ENCODE measurements around the gene XPC. TPM values are rescaled to one million over a fixed set of nuclear protein-coding genes. Genes with fewer than 3 reads are reported as not detected.

Gene XPC
- total RNA-seq, 1 donor from 2014 or later: 33.3 TPM

- no peak for DNase-seq (ENCODE audit: low spot score)
Measured at GRCh38 chr3:14170531-14171159, 7.8 kb downstream of the XPC start.

- DNase-seq (ENCODE audit: low spot score): no peak
Measured at GRCh38 chr3:14169871-14170270, 8.5 kb downstream of the XPC start.

DNA sequence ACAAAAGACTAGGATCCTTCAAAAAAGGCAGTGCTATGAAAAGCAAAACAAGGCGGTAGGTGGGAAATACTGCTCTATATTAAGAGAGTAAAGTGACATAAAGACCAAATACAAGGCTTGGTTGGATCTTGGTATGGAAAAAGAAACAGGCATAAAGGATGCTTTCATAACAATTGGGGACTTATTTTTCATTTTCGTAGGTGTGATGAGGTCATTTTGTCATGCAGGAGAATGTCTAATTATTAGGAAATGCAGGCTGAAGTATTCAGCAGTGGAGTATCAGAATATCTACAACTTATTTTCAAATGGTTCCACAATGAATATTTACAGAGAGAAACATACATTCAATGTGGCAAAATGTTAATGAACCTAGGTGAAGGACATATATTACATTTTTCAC is 9.0 kb downstream of the XPC start:
- DNase-seq (ENCODE audit: low spot score): no peak

DNA sequence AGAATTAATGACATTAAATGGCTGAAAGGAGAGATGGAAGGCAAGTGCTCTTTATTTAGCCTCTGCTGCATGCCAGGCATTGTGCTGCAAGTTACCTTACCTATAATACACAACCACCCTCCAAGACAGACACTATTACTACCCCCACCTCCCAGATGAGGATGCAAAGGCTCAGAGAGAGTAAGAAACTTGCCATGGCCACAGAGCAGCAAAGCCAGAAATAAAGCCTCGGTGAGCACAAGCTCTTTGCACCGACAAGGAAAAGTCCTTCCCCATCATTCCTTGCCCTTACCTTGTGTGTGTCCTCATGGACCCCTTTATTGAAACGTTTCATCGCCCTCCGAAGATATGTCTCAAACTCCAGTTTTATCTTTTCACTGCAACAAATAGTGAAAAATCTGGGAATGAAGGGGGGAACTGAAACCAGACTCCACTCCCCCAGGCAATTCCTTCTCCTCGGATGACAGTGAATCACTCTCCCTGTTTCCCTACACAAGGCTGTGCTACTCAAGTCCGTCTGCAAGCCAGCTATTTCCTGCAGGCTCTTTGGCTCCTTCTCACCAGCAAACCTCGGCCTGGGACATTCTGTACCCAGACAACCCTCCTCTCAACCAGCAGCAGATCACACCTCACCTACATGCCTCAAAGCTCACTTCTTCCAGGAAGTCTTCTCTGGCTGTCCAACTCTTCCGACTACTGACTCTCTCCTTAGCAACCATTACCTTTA is 11.4 kb downstream of the XPC start:
- no peak for DNase-seq (ENCODE audit: low spot score)

GRCh38 chr3:14162178-14162577 is 16.2 kb downstream of the XPC start:
- DNase-seq (ENCODE audit: low spot score): no peak

GRCh38 chr3:14161282-14161681 is 17.1 kb downstream of the XPC start:
- no peak for DNase-seq (ENCODE audit: low spot score)

GRCh38 chr3:14159426-14159825 is 19.0 kb downstream of the XPC start:
- DNase-seq (ENCODE audit: low spot score): no peak

DNA sequence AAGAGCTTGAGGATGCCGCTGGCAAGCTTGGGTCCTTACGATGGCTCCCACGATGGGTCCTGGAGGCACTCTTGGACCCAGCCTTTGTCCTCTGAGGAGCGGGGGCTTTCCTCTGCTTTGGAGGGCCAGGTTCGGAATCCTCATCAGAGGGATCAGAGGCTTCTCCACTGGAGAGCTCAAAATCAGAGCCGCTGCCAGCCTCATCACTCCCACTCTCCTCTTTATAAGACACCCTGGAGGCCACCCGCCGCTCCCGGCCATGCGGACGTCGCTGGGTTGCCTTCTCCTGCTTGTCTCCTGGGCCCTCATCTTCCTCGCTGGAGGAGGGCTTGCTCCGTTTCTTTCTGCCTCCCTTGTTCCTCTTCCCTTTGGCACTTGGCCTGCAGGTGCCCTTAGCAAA is 20.0 kb downstream of the XPC start:
- no peak for DNase-seq (ENCODE audit: low spot score)

- no peak for DNase-seq (ENCODE audit: low spot score)
Measured at GRCh38 chr3:14157951-14158350, 20.4 kb downstream of the XPC start.

DNA sequence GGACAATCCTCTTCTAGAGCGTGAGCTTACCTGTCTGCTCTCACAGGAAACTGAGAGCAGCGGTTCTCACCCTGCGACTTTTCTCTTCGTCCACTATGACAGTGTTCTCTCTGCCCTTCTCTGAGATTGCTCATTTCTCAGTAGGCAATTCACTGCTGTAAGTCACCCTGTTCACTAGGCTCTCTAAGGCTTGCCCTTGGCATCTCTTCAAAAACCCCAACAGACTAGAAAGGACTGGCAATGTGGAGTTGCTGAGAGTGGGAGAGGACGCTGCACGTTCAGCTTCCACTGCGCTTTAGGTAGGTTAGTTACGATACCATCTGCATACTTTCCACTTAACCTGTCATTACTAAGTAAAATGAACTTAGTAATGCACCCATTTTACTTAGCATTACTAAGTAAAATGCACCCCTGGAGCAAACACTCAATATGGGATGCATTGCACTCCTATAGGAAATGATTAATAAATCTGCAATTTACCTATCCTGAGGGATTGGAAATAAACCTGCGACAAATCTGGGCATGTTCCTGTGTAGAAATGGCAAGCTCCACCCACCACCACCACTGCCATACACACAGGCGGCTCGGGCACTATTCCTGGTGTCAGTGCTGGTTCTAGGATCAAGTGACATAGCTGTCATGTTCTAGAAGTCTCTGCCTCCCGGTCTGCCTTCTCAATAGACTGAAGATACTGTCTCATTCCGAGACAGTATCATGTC is 21.4 kb downstream of the XPC start:
- no peak for DNase-seq (ENCODE audit: low spot score)

- DNase-seq (ENCODE audit: low spot score): no peak
Measured at GRCh38 chr3:14156201-14156600, 22.2 kb downstream of the XPC start.

DNA sequence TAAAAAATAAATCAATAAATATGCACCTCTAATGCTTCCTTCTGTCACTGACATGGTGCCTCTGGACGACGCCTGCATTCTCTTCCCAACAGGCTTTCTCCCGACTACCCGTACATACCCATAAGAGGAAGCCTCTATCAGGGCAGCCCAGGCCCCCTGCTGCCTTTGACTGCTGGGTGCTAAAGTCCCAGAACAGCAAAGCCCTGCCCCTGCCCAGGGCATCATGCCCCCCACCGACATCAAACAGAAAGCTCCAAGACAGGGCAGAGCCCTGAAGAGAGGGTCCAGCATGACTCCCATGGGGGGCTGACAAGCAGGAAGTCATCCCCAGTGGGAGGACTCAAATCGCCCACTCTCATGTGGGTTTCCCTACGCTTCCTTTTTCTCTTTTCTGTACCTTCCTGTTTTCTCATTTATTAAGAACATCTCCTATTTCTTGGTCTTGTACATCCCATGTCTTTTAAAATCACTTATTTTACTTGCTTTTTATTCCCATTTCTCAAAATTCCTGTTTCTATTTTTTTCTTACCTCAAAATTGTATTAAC is 23.4 kb downstream of the XPC start:
- DNase-seq (ENCODE audit: low spot score): no peak

- DNase-seq (ENCODE audit: low spot score): no peak
Measured at GRCh38 chr3:14154276-14154675, 24.1 kb downstream of the XPC start.

- no peak for DNase-seq (ENCODE audit: low spot score)
Measured at GRCh38 chr3:14153663-14154062, 24.7 kb downstream of the XPC start.

GRCh38 chr3:14152963-14153355 is 25.4 kb downstream of the XPC start:
- no peak for DNase-seq (ENCODE audit: low spot score)

DNA sequence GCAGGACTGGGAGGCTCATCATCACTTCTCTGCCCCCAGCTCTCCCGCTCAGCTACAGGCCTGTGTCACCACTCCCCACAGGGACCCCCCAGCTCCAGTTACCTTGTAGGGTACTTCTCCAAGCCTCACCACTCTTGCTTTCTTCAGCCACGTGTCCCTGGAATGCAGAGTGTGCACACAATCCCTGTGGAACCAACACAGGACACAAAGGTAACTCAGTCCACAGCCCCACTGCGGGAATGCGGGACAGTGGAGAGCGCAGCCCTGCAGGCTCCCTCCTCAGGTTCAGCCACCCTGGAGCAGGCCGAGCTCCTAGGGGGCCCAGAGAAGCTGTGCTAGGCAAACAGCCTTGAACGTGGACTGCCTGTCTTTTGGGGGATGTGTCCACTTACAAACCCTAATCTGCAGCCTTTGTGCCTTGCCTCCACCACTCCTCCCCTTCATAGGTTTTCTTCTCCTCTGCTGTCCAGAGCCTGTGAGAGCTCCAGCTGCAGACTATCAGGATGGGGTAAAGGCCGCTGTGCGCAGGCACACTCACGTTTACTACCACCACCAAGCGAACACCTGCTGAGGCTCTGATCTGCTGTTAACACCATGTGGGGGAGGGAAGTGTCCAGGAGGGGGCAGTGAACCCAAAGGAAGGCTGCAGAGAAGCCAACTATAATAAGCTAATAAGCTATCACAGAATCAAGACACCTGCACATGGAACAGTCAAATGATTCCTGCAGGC is 26.0 kb downstream of the XPC start:
- DNase-seq (ENCODE audit: low spot score): no peak

- no peak for DNase-seq (ENCODE audit: low spot score)
Measured at GRCh38 chr3:14151471-14152083, 26.8 kb downstream of the XPC start.

GRCh38 chr3:14150491-14151230 is 27.7 kb downstream of the XPC start:
- no peak for DNase-seq (ENCODE audit: low spot score)

- no peak for DNase-seq (ENCODE audit: low spot score)
Measured at GRCh38 chr3:14150078-14150477, 28.3 kb downstream of the XPC start.

- DNase-seq (ENCODE audit: low spot score): no peak
Measured at GRCh38 chr3:14148041-14148985, 30.1 kb downstream of the XPC start.

All from mucosa of gallbladder (tissue), 1 donor.